NCI-H345 (cell line): Measurements from ENCODE around the gene SLC34A3.

Experiments
- DNase-seq: peaks from one replicate; lab custom pipeline; 2025; lab: John Stamatoyannopoulos, UW

SLC34A3 gene

DNA sequence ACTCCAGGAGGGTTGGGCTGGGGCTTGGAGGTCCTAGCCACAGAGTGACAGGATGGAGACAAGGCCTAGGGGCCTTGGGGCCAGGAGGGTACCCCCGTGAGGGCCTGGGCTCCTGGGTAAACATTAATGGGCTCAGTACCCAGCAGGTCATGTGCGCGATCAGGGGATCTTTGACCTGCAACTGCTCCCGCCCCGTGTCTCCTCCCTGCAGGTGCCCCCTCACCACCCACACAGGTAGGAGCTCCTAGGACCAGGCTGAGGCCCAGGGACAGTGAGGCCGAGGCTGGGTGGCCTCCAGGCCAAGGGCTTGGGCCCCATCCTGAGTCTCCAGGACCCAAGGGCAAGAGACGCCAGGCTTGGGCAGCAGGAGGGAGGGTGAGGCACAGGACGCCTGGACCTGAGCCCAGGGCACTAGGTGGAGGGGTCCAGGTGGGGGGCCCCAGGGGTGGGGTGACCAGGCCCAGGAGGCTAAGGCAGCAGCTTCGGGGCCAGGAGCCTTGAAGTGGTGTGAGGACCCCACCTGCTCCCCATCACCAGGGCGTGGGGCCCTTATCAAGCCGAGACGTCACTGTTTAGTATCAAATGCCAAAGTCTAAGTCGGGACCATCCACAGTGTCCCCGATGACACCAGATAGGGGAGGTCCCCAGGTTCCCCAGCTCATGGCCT lies at the start of gene SLC34A3:
Gene SLC34A3 (plus strand): TSS at position 197 of the 667 bp plus-strand sequence. CDS start 802 bp downstream, outside the sequence.
- no peak for DNase-seq

GRCh38 chr9:137181680-137182079 lies 49.0 kb upstream of the SLC34A3 start:
- no peak for DNase-seq

- no peak for DNase-seq
Measured at GRCh38 chr9:137182836-137183235, 47.9 kb upstream of the SLC34A3 start.

DNA sequence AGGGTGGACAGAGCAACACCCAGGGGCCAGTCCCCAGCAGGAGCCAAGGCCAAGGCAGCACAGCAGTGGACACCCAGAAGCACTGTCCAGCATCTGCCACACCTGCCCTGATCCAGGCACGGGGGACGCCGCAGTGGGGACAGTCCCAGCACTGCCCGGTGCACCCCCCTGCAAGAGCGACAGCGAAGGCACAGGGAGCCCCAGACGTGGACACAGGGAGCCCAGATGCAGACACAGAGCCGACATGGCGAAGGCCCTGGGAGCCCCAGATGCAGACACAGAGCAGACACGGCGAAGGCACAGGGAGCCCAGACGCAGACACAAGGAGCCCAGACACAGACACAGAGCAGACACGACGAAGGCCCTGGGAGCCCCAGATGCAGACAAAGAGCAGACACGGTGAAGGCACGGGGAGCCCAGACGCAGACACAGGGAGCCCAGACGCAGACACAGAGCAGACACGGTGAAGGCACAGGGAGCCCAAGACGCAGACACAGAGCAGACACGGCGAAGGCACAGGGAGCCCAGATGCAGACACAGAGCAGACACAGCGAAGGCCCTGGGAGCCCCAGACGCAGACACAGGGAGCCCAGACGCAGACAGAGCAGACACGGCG lies 46.6 kb upstream of the SLC34A3 start:
- DNase-seq = no peak

DNA sequence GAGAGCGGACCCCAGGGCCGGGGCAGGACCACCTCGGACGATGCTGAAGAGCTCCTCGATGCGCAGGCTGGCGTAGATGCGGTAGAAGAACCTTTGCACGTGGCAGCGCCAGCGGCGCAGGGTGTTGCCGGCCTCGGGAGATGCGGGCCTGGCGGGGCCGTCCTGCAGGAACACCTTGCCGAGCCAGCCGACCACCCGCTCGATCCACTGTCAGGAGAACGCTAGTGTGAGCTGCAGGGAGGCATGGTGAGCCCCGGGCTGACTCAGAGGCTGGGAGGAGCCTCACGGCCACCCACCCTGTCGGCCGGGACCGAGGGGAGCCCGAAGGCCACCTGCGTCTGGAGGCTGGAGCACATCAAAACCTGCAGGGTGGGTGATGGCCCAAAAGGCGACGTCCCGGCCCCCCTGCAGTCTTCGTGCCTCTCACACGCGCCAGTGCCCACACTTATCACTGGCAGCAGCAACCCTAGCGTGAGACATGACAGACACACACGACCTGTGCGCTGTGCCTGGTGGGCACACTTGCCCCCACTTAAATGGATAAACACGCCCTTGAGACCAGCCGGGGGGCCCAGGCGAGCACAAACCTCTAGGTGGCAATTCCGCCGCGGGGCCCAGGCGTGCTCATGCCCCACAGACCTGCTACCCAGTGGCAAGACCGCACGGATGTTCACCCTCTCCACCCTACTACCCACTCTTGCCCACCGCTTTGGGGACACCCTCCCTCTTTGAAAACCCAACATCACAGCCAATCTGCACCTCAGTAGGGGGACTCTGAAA lies 45.6 kb upstream of the SLC34A3 start:
- DNase-seq = no peak

DNA sequence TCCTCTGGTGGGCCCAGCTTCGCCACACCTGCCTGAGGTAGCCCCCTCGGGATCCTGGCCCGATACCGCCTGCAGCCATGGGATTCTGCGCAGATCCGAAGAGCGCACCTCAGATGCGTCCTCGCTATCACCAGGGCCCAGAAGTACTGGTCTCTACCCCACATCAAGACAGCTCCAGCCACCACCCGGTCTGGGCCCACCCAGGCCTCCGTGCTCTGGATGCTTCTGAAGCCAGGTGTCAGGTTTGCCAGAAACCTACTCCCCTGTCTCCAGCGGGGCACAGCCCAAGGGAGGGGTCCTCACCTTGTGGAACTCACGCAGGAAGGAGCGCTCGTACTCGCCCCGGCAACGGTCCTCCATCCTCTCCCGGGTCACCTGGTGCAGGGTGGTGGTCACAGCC lies 44.8 kb upstream of the SLC34A3 start:
- no peak for DNase-seq

- DNase-seq = no peak
Measured at GRCh38 chr9:137186385-137186784, 44.3 kb upstream of the SLC34A3 start.

GRCh38 chr9:137187386-137187785 lies 43.3 kb upstream of the SLC34A3 start:
- DNase-seq = no peak

DNA sequence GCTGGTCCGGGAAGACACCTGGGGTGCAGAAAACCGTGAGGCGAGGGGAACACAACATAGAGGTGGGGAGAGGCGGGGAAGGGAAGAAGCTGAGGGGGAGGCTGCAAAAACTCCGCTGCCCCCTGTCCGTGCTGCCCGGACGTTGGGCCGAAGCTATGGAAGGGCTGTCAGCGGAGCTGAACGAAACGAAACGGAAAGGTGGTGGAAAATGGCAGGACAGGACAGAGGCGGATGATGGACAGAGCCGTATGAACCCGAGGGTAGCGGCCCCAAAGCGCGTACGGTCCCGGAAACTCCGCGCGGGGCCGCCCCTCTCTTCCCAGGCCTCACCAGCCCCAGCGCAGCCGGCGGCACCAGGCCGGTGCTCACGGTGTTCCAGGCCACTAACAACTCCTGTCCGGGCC lies 42.6 kb upstream of the SLC34A3 start:
- DNase-seq = no peak

GRCh38 chr9:137188490-137189296 lies 42.0 kb upstream of the SLC34A3 start, which contains the start of the genes ANAPC2 and SSNA1:
Gene ANAPC2, minus strand, starts transcription at chr9:137188560. Its CDS starts 28 bp downstream, at chr9:137188532.
Gene SSNA1, plus strand, starts transcription at chr9:137188676. Its CDS starts 51 bp downstream, at chr9:137188727.
- peak; percentile 94 for DNase-seq

GRCh38 chr9:137189297-137190295 lies 41.1 kb upstream of the SLC34A3 start:
- no peak for DNase-seq

DNA sequence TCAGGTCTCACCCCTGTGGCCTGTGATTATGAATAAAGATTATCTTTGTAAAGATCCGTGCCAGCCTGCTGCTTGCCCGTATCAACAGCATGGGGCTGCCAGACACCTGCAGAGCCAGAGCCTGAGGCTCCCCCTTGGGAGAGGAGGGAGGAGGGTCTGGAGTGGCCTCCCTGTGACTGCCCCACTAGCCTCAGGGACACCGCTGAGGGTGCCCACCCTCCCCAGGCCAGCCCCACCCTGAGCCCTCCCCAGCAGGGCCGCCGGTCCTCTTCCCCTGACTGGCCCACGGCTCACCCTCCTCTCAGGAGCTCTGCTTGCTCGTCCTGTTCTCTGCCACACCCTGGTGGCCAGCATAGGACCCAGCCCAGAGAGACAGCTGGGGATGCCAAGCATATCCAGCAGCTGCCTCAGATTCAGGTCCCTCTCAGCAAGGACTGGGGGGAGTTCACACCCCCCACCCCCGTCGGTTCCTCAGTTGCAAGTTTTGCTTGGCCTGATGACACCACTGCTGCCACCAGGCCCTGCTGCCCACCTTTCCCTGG lies 40.3 kb upstream of the SLC34A3 start:
- no peak for DNase-seq

GRCh38 chr9:137191245-137191644 lies 39.5 kb upstream of the SLC34A3 start:
- DNase-seq = no peak

- no peak for DNase-seq
Measured at GRCh38 chr9:137191691-137192447, 38.8 kb upstream of the SLC34A3 start.

- no peak for DNase-seq
Measured at GRCh38 chr9:137192448-137192780, 38.3 kb upstream of the SLC34A3 start.

GRCh38 chr9:137192859-137193258 lies 37.8 kb upstream of the SLC34A3 start:
- no peak for DNase-seq

- DNase-seq = no peak
Measured at GRCh38 chr9:137193771-137194170, 36.9 kb upstream of the SLC34A3 start.

DNA sequence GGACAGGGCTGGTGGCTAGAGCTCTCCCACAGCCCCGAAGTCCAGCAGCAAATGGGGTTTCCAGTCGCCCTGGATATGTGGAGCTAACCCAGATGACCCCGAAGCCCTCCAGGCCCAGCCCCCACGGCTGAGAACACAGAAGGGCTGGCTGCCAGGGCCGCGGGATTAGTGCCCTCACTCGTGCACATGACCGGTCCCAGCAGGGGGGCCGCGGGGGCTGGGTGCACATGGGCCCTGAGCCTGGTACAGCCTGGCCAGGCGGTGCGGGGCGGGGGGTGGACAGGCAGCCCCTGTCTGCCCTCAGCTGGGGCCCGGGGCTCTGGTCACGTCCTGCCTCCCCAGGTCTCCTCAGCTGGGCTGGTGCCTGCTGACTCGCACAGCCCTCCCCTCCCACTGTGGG lies 36.3 kb upstream of the SLC34A3 start:
- no peak for DNase-seq

GRCh38 chr9:137194909-137195308 lies 35.8 kb upstream of the SLC34A3 start:
- peak; percentile 52 for DNase-seq
